ENCODE results near the gene PIK3R5.

The PIK3R5 gene

GRCh38 chr17:8829036-8829941 is 136.2 kb downstream of the PIK3R5 start:
- no peaks in the 10 kb centered on the region for H3K4me1 Mint-ChIP-seq (ENCODE audit: low read depth)
- H3K9me3 Mint-ChIP-seq, result peaks cover 12% of the 10 kb centered on the region
- no peak overlapping the region for H3K4me3 Mint-ChIP-seq
- H3K27ac Mint-ChIP-seq, result no peak overlapping the region
- H3K27me3 Mint-ChIP-seq, result no peaks in the 10 kb centered on the region
- no peaks in the 10 kb centered on the region for H3K36me3 Mint-ChIP-seq (ENCODE audit: low read depth)
